PC-3 (cell line): ENCODE results near the gene RABGAP1L.

Source experiments
- CTCF ChIP-seq: fragments of 300-600 bp; sonication (generic); conservative IDR thresholded peaks from 2 replicates; pipeline ENCODE4 v1.5.1; 2017; ENCODE audit warnings: antibody characterized with exemption, low read depth, mild to moderate bottlenecking, low read length
- EZH2 ChIP-seq: fragments of 300-600 bp; sonication (generic); IDR thresholded peaks from one replicate; pipeline ENCODE4 v1.6.1; 2017; ENCODE audit warnings: antibody characterized with exemption, mild to moderate bottlenecking, low read length; ENCODE audit not compliant: unreplicated experiment

GRCh38 chr1:174519844-174520243, 360.5 kb downstream of the RABGAP1L start:
- TF ChIP-seq CTCF, result no peak
- TF ChIP-seq EZH2, result no peak
